Astrocyte (in vitro differentiated cells and primary cell): ENCODE data around the gene C2orf80. TPM values are rescaled to one million over a fixed set of nuclear protein-coding genes. Genes with fewer than 3 reads are reported as not detected.
A peak's percentile ranks its signal among the peaks of the same experiment; 100 is the strongest.
"Not testable (repeated sequence)": the region's sequence is repeated elsewhere in the genome, so short reads cannot be mapped to it uniquely, and the experiment has no call there.

Experiments
- DNase-seq: peaks from one replicate; pipeline ENCODE4 v3.0.0-alpha.2; 2010; ENCODE audit warnings: low read depth
- FAIRE-seq: peaks from 2 replicates; lab custom pipeline; 2011; peaks lifted over from hg19 to GRCh38; lab: Jason Lieb, UNC
- H2AFZ ChIP-seq: 2 replicates; pipeline ENCODE4 v1.6.0; 2012; ENCODE audit warnings: low read depth, low read length, inconsistent platforms
- H3K27ac ChIP-seq: 2 replicates; pipeline ENCODE4 v1.5.1; 2011; ENCODE audit warnings: low read depth, low read length, inconsistent platforms
- H3K27me3 ChIP-seq: 2 replicates; pipeline ENCODE4 v1.6.0; 2011; ENCODE audit warnings: low read length, inconsistent platforms; ENCODE audit not compliant: insufficient read depth
- H3K36me3 ChIP-seq: 2 replicates; pipeline ENCODE4 v1.5.1; 2011; ENCODE audit warnings: low read length, inconsistent platforms; ENCODE audit not compliant: insufficient read depth
- H3K4me1 ChIP-seq: 2 replicates; pipeline ENCODE4 v1.5.1; 2011; ENCODE audit warnings: low read length, inconsistent platforms; ENCODE audit not compliant: insufficient read depth
- H3K4me2 ChIP-seq: 2 replicates; pipeline ENCODE4 v1.6.0; 2012; ENCODE audit warnings: low read length, inconsistent platforms
- H3K4me3 ChIP-seq: 2 replicates; pipeline ENCODE4 v1.5.1; 2011; ENCODE audit warnings: low read depth, mild to moderate bottlenecking, low read length, inconsistent platforms; ENCODE audit not compliant: insufficient read depth
- H3K79me2 ChIP-seq: 2 replicates; pipeline ENCODE4 v1.6.0; 2012; ENCODE audit warnings: mild to moderate bottlenecking, low read length, inconsistent platforms; ENCODE audit not compliant: insufficient read depth
- H3K9ac ChIP-seq: 2 replicates; pipeline ENCODE4 v1.6.0; 2012; ENCODE audit warnings: mild to moderate bottlenecking, low read length, inconsistent platforms
- H3K9me3 ChIP-seq: 2 replicates; pipeline ENCODE4 v1.5.1; 2012; ENCODE audit warnings: low read depth, mild to moderate bottlenecking, low read length, inconsistent platforms; ENCODE audit not compliant: insufficient read depth
- H4K20me1 ChIP-seq: 2 replicates; pipeline ENCODE4 v1.6.0; 2012; ENCODE audit warnings: low read length, inconsistent platforms; ENCODE audit not compliant: insufficient read depth
- H3K27ac Mint-ChIP-seq: one replicate; pipeline ENCODE4 v1.8.0; 2021; ENCODE audit warnings: mild to moderate bottlenecking, mixed read lengths; ENCODE audit not compliant: unreplicated experiment
- H3K27me3 Mint-ChIP-seq: one replicate; pipeline ENCODE4 v1.8.0; 2021; ENCODE audit warnings: low read depth, mixed read lengths; ENCODE audit not compliant: unreplicated experiment
- H3K36me3 Mint-ChIP-seq: one replicate; pipeline ENCODE4 v1.8.0; 2021; ENCODE audit warnings: low read depth, mixed read lengths; ENCODE audit not compliant: unreplicated experiment
- H3K4me1 Mint-ChIP-seq: one replicate; pipeline ENCODE4 v1.8.0; 2021; ENCODE audit warnings: low read depth, mixed read lengths; ENCODE audit not compliant: unreplicated experiment
- H3K4me3 Mint-ChIP-seq: one replicate; pipeline ENCODE4 v1.8.0; 2021; ENCODE audit warnings: mild to moderate bottlenecking, moderate library complexity, mixed read lengths; ENCODE audit not compliant: unreplicated experiment
- H3K9me3 Mint-ChIP-seq: one replicate; pipeline ENCODE4 v1.8.0; 2021; ENCODE audit warnings: mild to moderate bottlenecking, mixed read lengths; ENCODE audit not compliant: unreplicated experiment
- CTCF ChIP-seq: IDR thresholded peaks from 2 replicates; pipeline ENCODE4 v1.5.1; 2011; ENCODE audit warnings: low read depth, mild to moderate bottlenecking, inconsistent platforms, low read length, moderate library complexity; ENCODE audit not compliant: insufficient read depth
- EZH2 ChIP-seq: IDR thresholded peaks from 2 replicates; pipeline ENCODE4 v1.6.1; 2012; ENCODE audit warnings: mild to moderate bottlenecking, low read length, inconsistent platforms; ENCODE audit not compliant: insufficient read depth
- total RNA-seq: library from RNA; stranded (reverse); gene quantifications from 2 replicates; pipeline ENCODE4 v1.2.1, GENCODE V29; 2021

The C2orf80 gene
- total RNA-seq, 1 donor from 2014 or later = not detected

DNA sequence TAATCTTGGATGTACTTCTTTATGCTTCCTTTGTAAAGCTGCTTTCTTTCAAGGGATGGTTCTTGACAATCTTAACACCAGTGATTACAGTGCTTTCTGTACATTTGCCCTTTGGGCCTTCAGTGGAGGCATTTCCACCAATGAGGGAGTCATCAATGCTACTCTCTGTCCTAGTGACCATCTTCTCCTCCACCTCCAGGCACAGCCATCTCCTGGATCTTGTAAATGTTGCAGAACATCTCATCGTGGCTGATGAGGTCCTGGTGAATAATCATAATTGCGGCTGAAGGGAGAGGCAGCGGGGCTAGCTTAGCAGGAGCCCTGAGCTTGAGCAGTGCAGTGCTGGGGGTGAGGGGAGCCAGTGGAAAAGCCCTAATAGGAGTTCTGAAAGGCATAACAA, 32.5 kb upstream of the C2orf80 start:
- Histone ChIP-seq H3K36me3 (no peaks in the 10 kb centered on the region), H3K9me3 (no peaks in the 10 kb centered on the region), H3K27ac (no peak overlapping the region), H3K9ac (no peak overlapping the region), H3K4me2 (no peak overlapping the region), H3K79me2 (no peaks in the 10 kb centered on the region), H2AFZ (no peak overlapping the region), H3K4me1 (no peaks in the 10 kb centered on the region), H4K20me1 (no peaks in the 10 kb centered on the region), H3K27me3 (no peaks in the 10 kb centered on the region), H3K4me3 (no peak overlapping the region)
- FAIRE-seq (no peak), DNase-seq (peak; percentile 40)
- TF ChIP-seq EZH2 (no peak), CTCF (no peak)
- Mint-ChIP-seq H3K27ac (peak overlapping the region; percentile 8), H3K9me3 (peaks cover 12% of the 10 kb centered on the region), H3K4me1 (peaks cover 8% of the 10 kb centered on the region), H3K4me3 (no peak overlapping the region), H3K36me3 (no peaks in the 10 kb centered on the region), H3K27me3 (no peaks in the 10 kb centered on the region)

GRCh38 chr2:208221873-208222272, 32.0 kb upstream of the C2orf80 start:
- not testable (repeated sequence) for H3K27me3 Mint-ChIP-seq, H3K4me3 ChIP-seq, H3K9me3 ChIP-seq, H3K27ac ChIP-seq, H3K4me1 Mint-ChIP-seq, DNase-seq, H3K36me3 ChIP-seq, H3K4me1 ChIP-seq, H3K4me3 Mint-ChIP-seq, H3K9ac ChIP-seq, H4K20me1 ChIP-seq, H3K4me2 ChIP-seq, H2AFZ ChIP-seq, H3K27me3 ChIP-seq, H3K79me2 ChIP-seq, H3K36me3 Mint-ChIP-seq, FAIRE-seq
- Mint-ChIP-seq H3K27ac (peak overlapping the region; percentile 8), H3K9me3 (peaks cover 12% of the 10 kb centered on the region)

DNA sequence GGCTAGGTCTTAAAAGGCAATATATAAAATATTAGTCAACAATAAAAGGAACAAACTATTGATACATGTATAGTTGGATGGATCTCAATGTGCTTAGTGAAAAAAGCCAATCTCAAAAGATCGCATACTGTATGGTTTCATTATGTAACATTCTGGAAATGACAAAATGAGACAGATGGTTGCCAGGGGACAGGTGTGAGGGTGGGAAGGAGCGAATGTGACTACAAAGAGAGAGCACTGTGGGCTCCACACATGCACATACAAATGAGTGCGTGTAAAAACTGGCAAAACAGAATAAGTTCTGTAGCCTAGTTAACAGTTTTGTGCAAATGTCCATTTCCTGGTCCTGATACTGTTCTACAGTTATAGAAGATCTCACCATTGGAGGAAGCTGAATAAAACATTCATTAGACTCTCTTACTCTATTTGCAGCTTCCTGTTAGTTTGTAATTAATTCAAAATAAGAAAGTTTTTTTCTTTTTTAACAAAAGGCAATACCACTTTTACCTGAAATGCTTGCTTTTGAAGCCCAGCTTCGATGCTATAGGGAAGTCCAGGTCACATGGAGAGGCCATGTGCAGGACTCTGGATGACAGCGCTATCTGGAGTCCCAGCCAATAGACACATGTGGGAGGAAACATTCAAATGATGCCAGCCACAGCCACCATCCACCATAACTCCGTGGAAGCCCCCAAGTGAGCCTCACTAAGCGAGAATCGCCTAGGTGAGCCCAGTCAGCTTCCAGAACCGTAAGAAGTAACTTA, 21.0 kb upstream of the C2orf80 start:
- DNase-seq (no peak), FAIRE-seq (no peak)
- Histone ChIP-seq H3K9me3 (no peaks in the 10 kb centered on the region), H3K27me3 (no peaks in the 10 kb centered on the region), H3K36me3 (no peaks in the 10 kb centered on the region), H2AFZ (no peak overlapping the region), H3K9ac (no peak overlapping the region), H3K79me2 (no peaks in the 10 kb centered on the region), H3K4me1 (no peaks in the 10 kb centered on the region), H3K4me3 (no peak overlapping the region), H3K27ac (no peak overlapping the region), H3K4me2 (no peak overlapping the region), H4K20me1 (no peaks in the 10 kb centered on the region)
- TF ChIP-seq CTCF (no peak), EZH2 (no peak)
- Mint-ChIP-seq H3K9me3 (no peaks in the 10 kb centered on the region), H3K27me3 (peaks cover 6% of the 10 kb centered on the region), H3K36me3 (no peaks in the 10 kb centered on the region), H3K4me1 (no peaks in the 10 kb centered on the region), H3K27ac (no peak overlapping the region), H3K4me3 (no peak overlapping the region)
